HAP-1 (cell line): Measurements from ENCODE around the gene COL26A1.
A peak's percentile ranks its signal among the peaks of the same experiment; 100 is the strongest.
"Not testable (repeated sequence)": the region's sequence is repeated elsewhere in the genome, so short reads cannot be mapped to it uniquely, and the experiment has no call there.

Source experiments
- DNase-seq, 2 experiments: peaks; one replicate each; pipeline ENCODE4 v3.0.0-alpha.2; 2016 to 2020; ENCODE audit warnings: low spot score in 2 of 2
- H3K27me3 ChIP-seq: fragments of 250-450 bp; sonication (Bioruptor Pico); 2 replicates; pipeline ENCODE4 v1.5.1; 2020; ENCODE audit warnings: low read depth, mild to moderate bottlenecking, moderate library complexity
- H3K36me3 ChIP-seq: fragments of 250-450 bp; sonication (Bioruptor Pico); replicated peaks from 2 replicates; pipeline ENCODE4 v1.5.1; 2020; ENCODE audit warnings: mild to moderate bottlenecking
- H3K4me1 ChIP-seq: fragments of 250-450 bp; sonication (Bioruptor Pico); 2 replicates; pipeline ENCODE4 v1.5.1; 2020; ENCODE audit warnings: mild to moderate bottlenecking
- H3K4me3 ChIP-seq: fragments of 250-450 bp; sonication (Bioruptor Pico); 2 replicates; pipeline ENCODE4 v1.5.1; 2020; ENCODE audit warnings: mild to moderate bottlenecking, moderate library complexity
- H3K9me3 ChIP-seq: fragments of 250-450 bp; sonication (Bioruptor Pico); 2 replicates; pipeline ENCODE4 v1.5.1; 2020; ENCODE audit warnings: mild to moderate bottlenecking, moderate library complexity
- in situ Hi-C: fragments of 300-500 bp; cut with MboI; formaldehyde crosslinking; loops from 3 replicates; pipeline ENCODE4 v1.14.3; 2020; ENCODE audit warnings: low sequenced_read_pairs, inconsistent platforms, mixed read lengths

The COL26A1 gene

GRCh38 chr7:101465576-101466196 is 103.0 kb downstream of the COL26A1 start:
- H3K27me3 ChIP-seq = no peaks in the 10 kb centered on the region
- peaks cover 4% of the 10 kb centered on the region for H3K4me1 ChIP-seq
- no peak overlapping the region for H3K4me3 ChIP-seq
- no peaks in the 10 kb centered on the region for H3K36me3 ChIP-seq
- no peak for DNase-seq
- in situ Hi-C loops = no loop called here
- H3K9me3 ChIP-seq = no peaks in the 10 kb centered on the region

DNA sequence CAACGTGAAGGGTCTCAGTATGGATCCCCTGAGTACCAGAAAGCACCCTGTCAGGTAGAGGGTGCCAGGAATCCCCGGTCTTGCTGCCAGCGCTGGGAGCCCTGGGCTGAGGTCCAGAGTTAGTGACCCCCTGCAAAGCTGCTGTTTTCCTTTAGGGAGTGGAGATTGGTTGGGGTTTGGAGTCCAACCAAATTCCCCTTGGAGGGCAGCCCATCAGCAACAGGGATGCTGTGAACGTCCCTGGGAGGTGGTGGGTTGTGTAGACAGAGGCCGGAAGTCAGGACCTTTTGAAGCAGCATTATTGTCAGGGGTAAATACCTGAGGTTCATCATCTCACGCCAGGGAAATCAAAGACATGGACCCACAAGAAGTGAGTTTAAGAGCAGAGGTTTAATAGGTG is 104.2 kb downstream of the COL26A1 start:
- DNase-seq = no peak
- Histone ChIP-seq H3K36me3 (no peaks in the 10 kb centered on the region), H3K9me3 (no peaks in the 10 kb centered on the region), H3K4me3 (no peak overlapping the region), H3K27me3 (no peaks in the 10 kb centered on the region), H3K4me1 (peaks cover 8% of the 10 kb centered on the region)
- in situ Hi-C loops = no loop called here

GRCh38 chr7:101468546-101469275 is 106.0 kb downstream of the COL26A1 start:
- H3K27me3 ChIP-seq = no peaks in the 10 kb centered on the region
- no peak for DNase-seq
- no peak overlapping the region for H3K4me3 ChIP-seq
- H3K9me3 ChIP-seq = no peaks in the 10 kb centered on the region
- peaks cover 8% of the 10 kb centered on the region for H3K4me1 ChIP-seq
- no peaks in the 10 kb centered on the region for H3K36me3 ChIP-seq
- in situ Hi-C loops = no loop called here

- no peak for DNase-seq
- Histone ChIP-seq H3K9me3 (no peaks in the 10 kb centered on the region), H3K27me3 (no peaks in the 10 kb centered on the region), H3K4me3 (no peak overlapping the region), H3K4me1 (peaks cover 8% of the 10 kb centered on the region), H3K36me3 (no peaks in the 10 kb centered on the region)
- in situ Hi-C loops = no loop called here
These were observed 108.2 kb downstream of the COL26A1 start for GRCh38 chr7:101470668-101471487.

DNA sequence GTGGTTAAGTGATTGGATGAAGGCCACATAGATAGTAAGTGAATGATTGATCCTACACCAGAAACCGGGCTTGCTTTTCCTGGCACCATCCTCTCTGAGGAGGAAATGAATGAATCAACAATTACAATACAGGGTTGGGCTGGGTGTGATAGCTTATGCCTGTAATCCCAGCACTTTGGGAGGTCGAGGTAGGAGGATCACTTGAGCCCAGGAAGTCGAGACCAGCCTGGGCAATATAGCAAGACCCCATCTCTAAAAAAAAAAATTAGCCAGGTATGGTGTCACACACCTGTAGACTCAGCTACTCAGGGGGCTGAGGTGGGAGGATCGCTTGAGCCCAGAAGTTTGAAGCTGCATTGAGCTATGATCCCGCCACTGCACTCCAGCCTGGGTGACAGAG is 111.5 kb downstream of the COL26A1 start:
- Histone ChIP-seq H3K4me1 (peaks cover 8% of the 10 kb centered on the region), H3K4me3 (no peak overlapping the region), H3K27me3 (no peaks in the 10 kb centered on the region), H3K36me3 (no peaks in the 10 kb centered on the region), H3K9me3 (peaks cover 3% of the 10 kb centered on the region; the same call in 1 of the 2 replicates)
- in situ Hi-C loops = no loop called here
- DNase-seq = no peak

- H3K27me3 ChIP-seq, in situ Hi-C loops, H3K4me3 ChIP-seq, DNase-seq, H3K9me3 ChIP-seq, H3K4me1 ChIP-seq, H3K36me3 ChIP-seq: not testable (repeated sequence)
These were observed 113.0 kb downstream of the COL26A1 start for GRCh38 chr7:101475691-101476090.

- H3K4me3 ChIP-seq = no peak overlapping the region
- DNase-seq = no peak
- in situ Hi-C loops = no loop called here
- H3K27me3 ChIP-seq = no peaks in the 10 kb centered on the region
- H3K4me1 ChIP-seq = no peaks in the 10 kb centered on the region
- peaks cover 7% of the 10 kb centered on the region; the same call in 1 of the 2 replicates for H3K9me3 ChIP-seq
- no peaks in the 10 kb centered on the region for H3K36me3 ChIP-seq
These were observed 116.5 kb downstream of the COL26A1 start for GRCh38 chr7:101479217-101479616.

DNA sequence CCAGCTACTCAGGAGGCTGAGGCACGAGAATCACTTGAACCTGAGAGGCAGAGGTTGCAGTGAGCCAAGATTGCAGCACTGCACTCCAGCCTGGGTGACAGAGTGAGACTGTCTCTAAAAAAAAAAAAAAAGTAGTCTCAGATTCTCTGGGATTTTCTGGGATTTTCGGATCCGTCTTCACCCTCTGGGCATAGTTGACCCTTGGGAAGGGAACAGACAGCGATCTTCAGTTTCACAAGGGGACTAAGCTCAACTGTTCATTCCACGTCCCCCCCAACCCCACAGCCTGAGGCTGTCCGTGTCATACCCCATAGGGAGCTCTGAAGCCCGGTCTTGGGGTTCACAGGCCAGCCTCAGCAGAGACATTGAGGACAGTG is 123.4 kb downstream of the COL26A1 start:
- DNase-seq, H3K27me3 ChIP-seq, H3K36me3 ChIP-seq, in situ Hi-C loops, H3K9me3 ChIP-seq, H3K4me3 ChIP-seq: not testable (repeated sequence)
- peaks cover 28% of the 10 kb centered on the region for H3K4me1 ChIP-seq

DNA sequence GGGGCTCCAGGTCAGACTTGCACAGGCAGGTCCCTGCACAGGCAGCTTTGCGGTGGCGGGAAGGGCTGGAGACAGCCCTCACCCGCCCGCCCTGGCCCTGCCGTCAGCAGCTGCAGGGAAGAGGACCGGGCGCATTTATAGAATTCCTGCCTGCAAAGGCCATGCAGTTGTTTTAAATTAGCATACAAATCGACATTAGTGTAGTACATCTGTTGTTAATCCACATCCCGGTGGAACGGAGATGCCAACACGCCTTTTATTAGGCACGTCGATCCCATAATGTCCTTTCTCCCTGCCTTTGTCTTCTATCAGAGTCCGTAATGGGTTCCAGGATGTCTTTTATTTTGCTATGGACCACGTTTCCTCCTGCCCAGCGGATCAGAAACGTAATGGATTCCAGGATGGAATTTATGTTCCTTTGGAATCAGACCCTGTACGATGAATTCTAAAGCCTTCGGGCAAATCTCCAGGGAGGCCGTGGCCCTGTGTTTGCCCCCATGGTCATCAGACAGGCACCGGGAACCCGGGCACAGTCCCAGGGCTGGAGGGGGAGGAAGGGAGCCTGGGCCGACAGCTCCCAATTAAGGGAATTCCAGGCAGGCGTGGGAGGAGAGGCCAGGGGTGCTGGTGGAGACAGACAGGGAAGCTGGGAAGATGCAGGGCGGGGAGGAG is 123.9 kb downstream of the COL26A1 start:
- in situ Hi-C loops = no loop called here
- peaks cover 28% of the 10 kb centered on the region for H3K4me1 ChIP-seq
- DNase-seq = peak; percentile 84 to 88
- H3K36me3 ChIP-seq = no peaks in the 10 kb centered on the region
- H3K9me3 ChIP-seq = no peaks in the 10 kb centered on the region
- H3K27me3 ChIP-seq = no peaks in the 10 kb centered on the region
- no peak overlapping the region for H3K4me3 ChIP-seq

- no peak overlapping the region for H3K4me3 ChIP-seq
- peaks cover 28% of the 10 kb centered on the region for H3K4me1 ChIP-seq
- H3K36me3 ChIP-seq = no peaks in the 10 kb centered on the region
- no peak for DNase-seq
- in situ Hi-C loops = no loop called here
- H3K27me3 ChIP-seq = no peaks in the 10 kb centered on the region
- no peaks in the 10 kb centered on the region for H3K9me3 ChIP-seq
These were observed 124.4 kb downstream of the COL26A1 start for GRCh38 chr7:101487105-101487458.

GRCh38 chr7:101487753-101488152 is 125.1 kb downstream of the COL26A1 start:
- H3K36me3 ChIP-seq = no peaks in the 10 kb centered on the region
- H3K4me1 ChIP-seq = peaks cover 28% of the 10 kb centered on the region
- no peak overlapping the region for H3K4me3 ChIP-seq
- in situ Hi-C loops = no loop called here
- no peaks in the 10 kb centered on the region for H3K27me3 ChIP-seq
- H3K9me3 ChIP-seq = no peaks in the 10 kb centered on the region
- DNase-seq = no peak

GRCh38 chr7:101488826-101489572 is 126.3 kb downstream of the COL26A1 start:
- no peak overlapping the region for H3K4me3 ChIP-seq
- peak; percentile 70 to 75 for DNase-seq
- H3K9me3 ChIP-seq = no peaks in the 10 kb centered on the region
- peaks cover 28% of the 10 kb centered on the region for H3K4me1 ChIP-seq
- H3K36me3 ChIP-seq = no peaks in the 10 kb centered on the region
- no peaks in the 10 kb centered on the region for H3K27me3 ChIP-seq
- in situ Hi-C loops = no loop called here

GRCh38 chr7:101490439-101490838 is 127.8 kb downstream of the COL26A1 start:
- H3K9me3 ChIP-seq, H3K4me3 ChIP-seq, in situ Hi-C loops, H3K27me3 ChIP-seq, DNase-seq, H3K36me3 ChIP-seq: not testable (repeated sequence)
- peaks cover 28% of the 10 kb centered on the region for H3K4me1 ChIP-seq
